Retinal pigment epithelial cell (primary cell): ENCODE data around the gene ZNF410.
A peak's percentile ranks its signal among the peaks of the same experiment; 100 is the strongest.

ENCODE experiments used
- DNase-seq: peaks from one replicate; pipeline ENCODE4 v3.0.0-alpha.2; 2010; ENCODE audit warnings: low read depth
- H3K4me3 ChIP-seq: 2 replicates; pipeline ENCODE4 v1.5.1; 2011; ENCODE audit warnings: mild to moderate bottlenecking, low read length, control low read depth, moderate library complexity
- TF ChIP-seq, protein P1 (sequence below): conservative IDR thresholded peaks from 2 replicates; pipeline ENCODE4 v1.5.1; 2011; ENCODE audit warnings: low read depth, low read length, control low read depth, inconsistent platforms

The ZNF410 gene

GRCh38 chr14:73953731-73954130, 67.1 kb downstream of the ZNF410 start:
- no peak for DNase-seq
- TF ChIP-seq, protein P1, sequence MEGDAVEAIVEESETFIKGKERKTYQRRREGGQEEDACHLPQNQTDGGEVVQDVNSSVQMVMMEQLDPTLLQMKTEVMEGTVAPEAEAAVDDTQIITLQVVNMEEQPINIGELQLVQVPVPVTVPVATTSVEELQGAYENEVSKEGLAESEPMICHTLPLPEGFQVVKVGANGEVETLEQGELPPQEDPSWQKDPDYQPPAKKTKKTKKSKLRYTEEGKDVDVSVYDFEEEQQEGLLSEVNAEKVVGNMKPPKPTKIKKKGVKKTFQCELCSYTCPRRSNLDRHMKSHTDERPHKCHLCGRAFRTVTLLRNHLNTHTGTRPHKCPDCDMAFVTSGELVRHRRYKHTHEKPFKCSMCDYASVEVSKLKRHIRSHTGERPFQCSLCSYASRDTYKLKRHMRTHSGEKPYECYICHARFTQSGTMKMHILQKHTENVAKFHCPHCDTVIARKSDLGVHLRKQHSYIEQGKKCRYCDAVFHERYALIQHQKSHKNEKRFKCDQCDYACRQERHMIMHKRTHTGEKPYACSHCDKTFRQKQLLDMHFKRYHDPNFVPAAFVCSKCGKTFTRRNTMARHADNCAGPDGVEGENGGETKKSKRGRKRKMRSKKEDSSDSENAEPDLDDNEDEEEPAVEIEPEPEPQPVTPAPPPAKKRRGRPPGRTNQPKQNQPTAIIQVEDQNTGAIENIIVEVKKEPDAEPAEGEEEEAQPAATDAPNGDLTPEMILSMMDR, result no peak
- no peak overlapping the region for H3K4me3 ChIP-seq

GRCh38 chr14:73955674-73956073, 69.0 kb downstream of the ZNF410 start:
- DNase-seq, result no peak
- TF ChIP-seq, protein P1, result no peak
- H3K4me3 ChIP-seq, result no peak overlapping the region

DNA sequence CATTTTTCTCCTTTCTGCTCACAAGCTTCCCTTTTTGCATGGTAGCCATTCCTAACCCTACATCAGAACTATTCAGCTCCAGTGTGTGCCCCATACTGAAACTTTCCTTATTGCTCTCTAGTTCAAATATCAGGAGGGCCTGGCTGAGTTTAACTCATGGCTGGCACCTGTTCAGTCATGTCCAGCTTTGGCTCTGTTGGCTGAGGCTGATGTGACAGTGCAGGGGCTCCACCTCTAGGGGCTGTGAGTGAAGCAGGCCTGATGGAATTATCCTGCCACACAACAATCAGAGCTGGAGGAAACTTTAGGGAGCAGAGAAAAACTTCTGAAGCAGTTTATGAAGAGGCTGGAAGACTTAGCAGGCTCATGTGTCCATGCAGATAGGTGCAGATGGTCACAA, 71.9 kb downstream of the ZNF410 start:
- TF ChIP-seq, protein P1, result no peak
- H3K4me3 ChIP-seq, result no peak overlapping the region
- no peak for DNase-seq

DNA sequence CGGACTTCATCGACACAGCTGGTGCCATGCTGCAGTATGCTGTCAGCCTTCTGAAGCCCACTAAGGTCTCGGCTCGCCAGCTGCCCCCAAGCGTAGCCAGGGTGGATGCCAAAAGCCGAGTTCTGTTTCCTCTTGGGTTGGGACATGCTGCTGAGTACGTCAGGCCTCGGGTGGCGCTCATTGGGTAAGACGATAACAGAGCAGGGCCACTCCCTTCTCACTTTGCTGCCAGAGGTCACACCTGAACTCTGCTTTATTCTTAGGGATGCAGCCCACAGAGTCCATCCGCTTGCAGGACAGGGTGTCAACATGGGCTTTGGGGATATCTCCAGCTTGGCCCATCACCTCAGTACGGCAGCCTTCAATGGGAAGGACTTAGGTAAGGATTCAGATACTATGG, 74.5 kb downstream of the ZNF410 start:
- no peak overlapping the region for H3K4me3 ChIP-seq
- TF ChIP-seq, protein P1, result no peak
- DNase-seq, result no peak

DNA sequence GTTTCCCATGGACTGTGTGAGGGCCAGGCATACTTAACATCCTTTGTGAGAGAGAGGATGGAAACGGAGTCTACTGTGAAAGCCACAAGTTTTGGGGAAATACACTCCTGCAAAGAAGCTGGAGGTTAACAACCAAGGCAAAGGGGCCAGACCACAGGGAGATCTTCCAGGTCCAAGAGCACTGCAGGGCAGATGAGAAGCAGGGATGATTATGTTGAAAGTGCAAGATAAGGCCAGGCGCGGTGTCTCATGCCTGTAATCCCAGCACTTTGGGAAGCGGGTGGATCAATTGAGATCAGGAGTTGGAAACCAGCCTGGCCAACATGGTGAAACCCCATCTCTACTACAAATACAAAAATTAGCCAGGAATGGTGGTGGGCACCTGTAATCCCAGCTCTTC, 78.6 kb downstream of the ZNF410 start:
- TF ChIP-seq, protein P1, result no peak
- DNase-seq, result no peak
- no peak overlapping the region for H3K4me3 ChIP-seq

DNA sequence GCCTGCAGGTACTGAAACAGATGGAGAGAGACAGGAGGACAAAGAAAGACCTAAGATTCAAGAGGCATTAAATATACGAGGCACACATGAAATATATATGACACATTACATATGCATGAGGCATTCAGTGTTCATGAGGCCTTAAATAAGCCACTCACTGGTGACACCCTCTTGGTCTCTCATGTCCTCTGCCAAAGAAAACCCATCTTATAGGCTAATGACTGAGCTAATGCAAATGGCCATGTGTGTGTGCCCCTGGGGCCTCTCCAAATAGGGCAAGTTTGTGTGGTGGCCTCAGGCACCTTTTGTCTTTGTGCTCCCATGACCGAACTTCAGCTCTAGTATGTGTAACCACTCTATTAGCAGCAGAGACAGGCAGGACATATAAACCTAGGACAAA, 82.2 kb downstream of the ZNF410 start:
- no peak for DNase-seq
- H3K4me3 ChIP-seq, result no peak overlapping the region
- TF ChIP-seq, protein P1, result no peak

DNA sequence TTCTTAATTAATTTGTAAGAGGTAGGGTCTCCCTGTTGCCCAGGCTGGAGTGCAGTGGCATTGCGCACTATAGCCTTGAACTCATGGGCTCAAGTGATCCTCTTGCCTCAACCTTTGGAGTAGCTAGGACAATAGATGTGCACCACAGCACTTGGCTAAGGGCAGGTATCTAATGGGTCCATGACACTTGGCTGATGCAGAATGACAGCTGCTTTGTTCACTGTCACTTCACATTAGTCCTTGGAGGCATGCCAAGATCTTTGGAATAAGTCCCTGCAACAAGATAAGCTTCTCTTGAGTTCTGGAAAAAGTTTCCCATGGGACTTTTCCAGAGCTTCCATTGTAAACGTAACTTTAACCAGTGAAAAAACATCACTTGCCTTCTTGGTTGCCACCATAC, 86.8 kb downstream of the ZNF410 start:
- TF ChIP-seq, protein P1, result no peak
- DNase-seq, result peak; percentile 4
- H3K4me3 ChIP-seq, result no peak overlapping the region
